ENCODE data around the gene ARHGEF7.

ARHGEF7 gene

DNA sequence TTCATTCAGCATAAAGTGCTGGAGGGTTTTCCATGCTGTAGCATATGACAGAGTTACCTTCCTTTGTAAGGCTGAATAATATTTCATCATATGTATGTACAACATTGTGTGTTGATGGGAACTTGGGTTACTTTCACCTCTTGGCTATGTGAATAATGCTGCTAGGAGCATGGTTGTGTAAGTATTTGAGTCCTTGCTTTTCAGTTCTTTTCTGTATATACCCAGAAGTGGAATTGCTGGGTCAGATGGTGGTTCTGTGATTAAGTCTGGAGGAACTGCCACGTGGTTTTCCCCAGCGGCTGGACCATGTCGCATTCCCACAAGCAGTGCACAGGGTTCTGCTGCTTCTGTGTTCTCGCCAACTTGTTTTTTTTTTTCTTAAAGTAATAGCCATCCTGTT is 104.2 kb downstream of the ARHGEF7 start:
- no peak for DNase-seq (ENCODE audit: extremely low read depth, low read depth)

DNA sequence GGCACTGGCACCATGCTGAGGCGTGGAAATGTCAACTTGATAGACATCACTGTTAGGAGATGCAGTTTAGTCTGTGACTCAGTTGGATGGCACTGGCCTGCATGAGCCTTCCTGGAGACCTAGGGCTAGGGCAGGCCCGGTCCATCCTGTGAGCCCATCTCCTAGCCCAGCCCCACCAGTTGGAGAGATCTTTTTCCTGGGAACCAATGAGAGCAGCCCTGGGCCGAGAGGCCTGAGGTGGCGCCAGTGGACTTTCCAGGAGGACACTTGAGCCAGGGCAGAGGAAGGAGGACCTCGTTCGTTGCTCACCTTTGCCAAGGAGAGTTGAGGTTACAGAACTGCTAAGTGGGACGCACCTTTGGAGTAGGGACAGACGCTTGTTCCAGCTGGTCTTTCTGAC is 104.8 kb downstream of the ARHGEF7 start:
- no peak for DNase-seq (ENCODE audit: extremely low read depth, low read depth)
- TF ChIP-seq, protein P1, sequence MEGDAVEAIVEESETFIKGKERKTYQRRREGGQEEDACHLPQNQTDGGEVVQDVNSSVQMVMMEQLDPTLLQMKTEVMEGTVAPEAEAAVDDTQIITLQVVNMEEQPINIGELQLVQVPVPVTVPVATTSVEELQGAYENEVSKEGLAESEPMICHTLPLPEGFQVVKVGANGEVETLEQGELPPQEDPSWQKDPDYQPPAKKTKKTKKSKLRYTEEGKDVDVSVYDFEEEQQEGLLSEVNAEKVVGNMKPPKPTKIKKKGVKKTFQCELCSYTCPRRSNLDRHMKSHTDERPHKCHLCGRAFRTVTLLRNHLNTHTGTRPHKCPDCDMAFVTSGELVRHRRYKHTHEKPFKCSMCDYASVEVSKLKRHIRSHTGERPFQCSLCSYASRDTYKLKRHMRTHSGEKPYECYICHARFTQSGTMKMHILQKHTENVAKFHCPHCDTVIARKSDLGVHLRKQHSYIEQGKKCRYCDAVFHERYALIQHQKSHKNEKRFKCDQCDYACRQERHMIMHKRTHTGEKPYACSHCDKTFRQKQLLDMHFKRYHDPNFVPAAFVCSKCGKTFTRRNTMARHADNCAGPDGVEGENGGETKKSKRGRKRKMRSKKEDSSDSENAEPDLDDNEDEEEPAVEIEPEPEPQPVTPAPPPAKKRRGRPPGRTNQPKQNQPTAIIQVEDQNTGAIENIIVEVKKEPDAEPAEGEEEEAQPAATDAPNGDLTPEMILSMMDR (IDR thresholded peaks at IDR 0.05; ENCODE audit: low read depth, low read length) = no peak

More for the DNA sequence above, 104.2 kb downstream of the ARHGEF7 start:
- TF ChIP-seq, protein P1 (IDR thresholded peaks at IDR 0.05; ENCODE audit: low read depth, low read length) = no peak

DNA sequence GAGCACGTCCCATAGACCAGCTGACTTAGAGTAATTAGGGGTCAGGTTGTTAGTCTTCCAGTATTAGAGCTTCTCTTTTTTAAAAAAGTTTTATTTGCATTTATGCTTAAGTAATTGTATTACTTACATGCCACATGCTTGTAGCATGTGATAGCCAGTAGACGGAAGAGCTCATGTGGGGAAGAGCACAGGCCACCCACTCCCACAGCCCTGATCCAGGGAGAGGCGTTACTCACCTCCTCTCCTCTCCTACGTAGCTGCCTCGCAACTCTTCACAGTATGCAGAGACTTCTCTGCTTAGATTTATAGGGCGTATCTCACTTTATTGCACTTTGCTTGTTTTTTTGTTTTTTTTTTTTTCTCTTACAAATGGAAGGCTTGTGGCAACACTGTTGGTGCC is 110.1 kb downstream of the ARHGEF7 start:
- TF ChIP-seq, protein P1 (IDR thresholded peaks at IDR 0.05; ENCODE audit: low read depth, low read length) = no peak
- no peak for DNase-seq (ENCODE audit: extremely low read depth, low read depth)

DNA sequence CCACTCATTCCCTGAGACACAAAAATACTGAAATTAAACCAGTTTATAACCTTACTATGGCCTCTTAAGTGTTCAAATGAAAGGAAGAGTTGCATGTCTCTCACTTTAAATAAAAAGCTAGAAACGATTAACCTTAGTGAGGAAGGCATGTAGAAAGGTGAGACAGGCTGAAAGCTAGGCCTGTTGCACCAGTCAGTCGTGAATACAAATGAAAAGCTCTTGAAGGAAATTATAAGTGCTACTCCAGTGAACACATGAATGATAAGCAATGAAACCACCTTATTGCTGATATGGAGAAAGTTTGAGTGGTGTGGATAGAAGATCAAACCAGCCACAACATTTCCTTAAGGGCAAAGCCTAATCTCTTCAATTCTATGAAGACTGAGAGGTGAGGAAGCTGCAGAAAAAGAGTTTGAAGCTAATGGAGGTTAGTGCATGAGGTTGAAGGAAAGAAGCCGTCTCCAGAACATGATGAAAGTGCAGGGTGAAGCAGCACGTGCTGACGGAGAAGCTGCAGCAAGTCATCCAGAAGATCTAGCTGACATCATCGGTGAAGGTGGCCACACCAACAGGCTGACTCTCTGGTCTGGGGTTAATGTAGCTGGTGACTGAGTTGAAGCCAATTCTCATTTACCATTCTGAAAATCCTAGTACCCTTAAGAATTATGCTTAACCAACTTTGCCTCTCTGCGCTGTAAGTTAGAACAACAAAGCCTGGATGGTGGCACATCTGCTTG is 110.9 kb downstream of the ARHGEF7 start:
- DNase-seq (ENCODE audit: extremely low read depth, low read depth) = no peak
- TF ChIP-seq, protein P1 (IDR thresholded peaks at IDR 0.05; ENCODE audit: low read depth, low read length) = no peak

DNA sequence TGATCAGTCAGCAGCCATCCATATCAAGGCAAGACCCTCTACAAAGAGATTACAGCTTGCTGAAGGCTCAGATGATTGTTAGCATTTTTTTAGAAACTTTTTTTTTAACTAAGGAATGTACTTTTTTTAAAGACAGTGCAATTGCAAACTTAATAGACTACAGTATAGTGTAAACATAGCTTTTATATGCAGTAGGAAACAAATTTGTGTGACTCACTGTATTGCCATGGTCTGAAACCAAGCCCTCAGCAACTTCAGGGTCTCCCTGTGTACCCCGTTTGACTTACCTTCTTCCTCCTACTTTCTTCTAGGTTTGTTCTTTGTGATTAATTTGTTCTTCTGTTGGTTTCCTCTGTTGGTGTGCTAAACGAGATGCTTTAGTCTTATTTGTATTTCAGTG is 112.3 kb downstream of the ARHGEF7 start:
- no peak for DNase-seq (ENCODE audit: extremely low read depth, low read depth)
- TF ChIP-seq, protein P1 (IDR thresholded peaks at IDR 0.05; ENCODE audit: low read depth, low read length) = no peak

DNA sequence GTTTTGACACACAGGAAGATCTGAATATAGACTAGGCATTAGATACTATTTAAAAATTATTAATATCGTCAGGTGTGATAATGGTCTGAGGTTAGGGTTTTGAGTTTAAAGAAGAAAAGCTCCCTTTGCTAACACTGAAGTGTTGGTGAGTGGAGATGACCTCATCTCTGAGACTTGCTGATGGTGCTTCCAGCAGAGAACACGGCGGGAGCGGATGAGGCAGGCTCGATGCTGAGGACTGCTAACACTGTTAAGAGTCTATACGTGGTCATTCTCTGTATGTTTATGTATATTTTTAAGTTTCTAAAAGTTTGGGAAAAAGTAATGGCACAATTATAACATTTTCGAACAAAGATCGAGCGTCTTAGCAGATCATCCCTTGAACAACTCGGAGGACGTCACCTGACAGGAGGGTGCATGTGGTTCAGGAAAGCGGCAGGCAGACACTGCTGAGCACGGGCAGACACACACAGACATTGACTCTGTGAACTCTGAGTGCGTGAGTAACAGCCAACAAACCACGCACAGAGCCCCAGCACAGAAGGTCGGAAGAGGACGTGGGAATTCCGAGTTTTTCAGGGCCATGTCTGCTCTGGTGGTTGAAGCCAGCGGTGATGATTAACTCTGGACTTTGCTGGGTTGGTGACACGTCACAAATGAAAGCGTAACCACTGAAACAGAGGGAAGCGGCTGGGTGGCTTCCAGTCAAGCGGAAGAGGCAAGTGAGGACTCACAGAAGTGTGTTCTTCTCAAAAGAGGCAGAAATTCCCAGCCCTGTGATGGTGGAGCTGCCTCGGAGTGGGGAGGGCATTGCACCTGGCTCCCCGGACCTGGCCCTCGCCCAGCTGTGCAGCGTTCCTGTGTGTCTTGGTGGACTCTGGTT is 113.4 kb downstream of the ARHGEF7 start:
- TF ChIP-seq, protein P1 (IDR thresholded peaks at IDR 0.05; ENCODE audit: low read depth, low read length) = no peak
- no peak for DNase-seq (ENCODE audit: extremely low read depth, low read depth)

DNA sequence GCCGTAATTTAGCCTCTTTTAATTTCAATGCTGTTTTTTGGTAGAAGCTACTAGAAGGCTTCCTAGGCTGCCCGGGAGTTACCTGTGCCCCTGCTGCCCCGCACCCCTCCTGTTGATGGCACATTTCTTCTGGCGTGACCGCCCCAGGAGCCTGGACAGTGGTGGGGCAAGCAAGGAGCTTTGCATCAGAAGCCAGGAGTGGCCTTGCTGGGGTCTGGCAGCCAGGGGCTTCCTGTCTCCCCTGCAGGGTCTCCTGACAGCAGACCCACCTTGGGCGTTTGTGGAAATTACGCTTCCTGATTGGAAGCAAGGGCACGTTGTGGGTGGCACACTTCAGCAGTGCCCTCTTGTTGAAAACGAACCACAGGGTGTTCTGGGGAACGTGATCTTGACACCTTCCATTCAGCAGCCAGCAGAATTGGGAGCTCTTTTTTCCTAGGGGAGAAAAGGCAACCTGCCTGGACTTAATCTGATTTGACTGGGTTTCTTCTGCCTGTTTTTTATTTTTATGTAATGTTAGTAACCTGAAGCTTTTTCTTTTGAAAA is 115.3 kb downstream of the ARHGEF7 start:
- DNase-seq (ENCODE audit: extremely low read depth, low read depth) = no peak
- TF ChIP-seq, protein P1 (IDR thresholded peaks at IDR 0.05; ENCODE audit: low read depth, low read length) = no peak

Measured in AG09319 (cell line).